CD14-positive monocyte (primary cell): Measurements from ENCODE around the gene SLC12A2. TPM values are rescaled to one million over a fixed set of nuclear protein-coding genes. Genes with fewer than 3 reads are reported as not detected.

Experiments
- DNase-seq, 3 donors: peaks; one replicate each; pipeline ENCODE4 v3.0.0-alpha.2; 2011 to 2022
- H2AFZ ChIP-seq: 2 replicates; pipeline ENCODE4 v1.6.0; 2012; ENCODE audit warnings: mild to moderate bottlenecking, low read depth, low read length, inconsistent platforms; ENCODE audit not compliant: insufficient read depth, poor library complexity, severe bottlenecking
- H3K27ac ChIP-seq, 2 donors: 1 replicate in 1 of 2; 2 replicates in 1 of 2; pipeline ENCODE4 v1.5.1; 2012 to 2013; ENCODE audit warnings: low read length in 2 of 2, control low read depth in 1 of 2, inconsistent platforms in 1 of 2, low read depth in 1 of 2, mild to moderate bottlenecking in 1 of 2
- H3K27me3 ChIP-seq, 2 donors: one replicate each; pipeline versions ENCODE4 v1.6.0 to v1.6.1; 2011 to 2013; ENCODE audit warnings: low read length in 2 of 2; ENCODE audit not compliant: control insufficient read depth in 2 of 2, insufficient read depth in 2 of 2
- H3K36me3 ChIP-seq, 2 donors: replicated peaks in 1 of 2; 1 replicate in 1 of 2; 2 replicates in 1 of 2; pipeline versions ENCODE4 v1.5.1 to v1.6.1; 2012 to 2013; ENCODE audit warnings: low read length in 2 of 2, control low read depth in 1 of 2, inconsistent platforms in 1 of 2, mild to moderate bottlenecking in 1 of 2; ENCODE audit not compliant: insufficient read depth in 2 of 2, control insufficient read depth in 1 of 2
- H3K4me1 ChIP-seq, 2 donors: 1 replicate in 1 of 2; 2 replicates in 1 of 2; pipeline versions ENCODE4 v1.5.1 to v1.6.1; 2012 to 2013; ENCODE audit warnings: low read length in 2 of 2, control low read depth in 1 of 2, inconsistent platforms in 1 of 2, mild to moderate bottlenecking in 1 of 2, moderate library complexity in 1 of 2; ENCODE audit not compliant: insufficient read depth in 2 of 2, control insufficient read depth in 1 of 2
- H3K4me2 ChIP-seq: replicated peaks from 2 replicates; pipeline ENCODE3; 2012; ENCODE audit warnings: low read length, moderate library complexity, mild to moderate bottlenecking; ENCODE audit not compliant: poor library complexity, severe bottlenecking; ENCODE audit errors: extremely low read depth
- H3K4me3 ChIP-seq, 3 experiments: fragments of 200-600 bp in 1 of 3; sonication (generic) in 1 of 3; replicated peaks in 1 of 3; 1 replicate in 2 of 3; 2 replicates in 1 of 3; pipeline ENCODE4 v1.5.1; 2011 to 2013; ENCODE audit warnings: low read length in 3 of 3, mild to moderate bottlenecking in 3 of 3, control low read depth in 2 of 3, low read depth in 2 of 3, inconsistent platforms in 1 of 3, moderate library complexity in 1 of 3
- H3K79me2 ChIP-seq: 2 replicates; pipeline ENCODE4 v1.6.0; 2012; ENCODE audit warnings: mild to moderate bottlenecking, control low read depth, inconsistent platforms, low read length, moderate library complexity; ENCODE audit not compliant: insufficient read depth
- H3K9ac ChIP-seq: 2 replicates; pipeline ENCODE4 v1.6.0; 2017; ENCODE audit warnings: low read length, mild to moderate bottlenecking; ENCODE audit not compliant: insufficient read depth, poor library complexity, severe bottlenecking
- H3K9me3 ChIP-seq, 2 donors: replicated peaks in 1 of 2; 1 replicate in 1 of 2; 2 replicates in 1 of 2; pipeline versions ENCODE4 v1.5.1 to v1.6.1; 2012 to 2013; ENCODE audit warnings: low read length in 2 of 2, control low read depth in 1 of 2; ENCODE audit not compliant: control insufficient read depth in 1 of 2, insufficient read depth in 1 of 2
- H4K20me1 ChIP-seq: 2 replicates; pipeline ENCODE4 v1.6.0; 2012; ENCODE audit warnings: mild to moderate bottlenecking, low read length, control low read depth, moderate library complexity; ENCODE audit not compliant: insufficient read depth
- H3K27ac Mint-ChIP-seq, 7 donors: one replicate each; pipeline ENCODE4 v1.8.0; 2020; ENCODE audit warnings: mild to moderate bottlenecking in 7 of 7, mixed read lengths in 7 of 7, moderate library complexity in 6 of 7, inconsistent platforms in 2 of 7
- H3K27me3 Mint-ChIP-seq, 3 donors: one replicate each; pipeline ENCODE4 v1.8.0; 2021 to 2022; ENCODE audit warnings: low read depth in 3 of 3, mild to moderate bottlenecking in 3 of 3, mixed read lengths in 3 of 3, moderate library complexity in 3 of 3, inconsistent platforms in 1 of 3
- H3K36me3 Mint-ChIP-seq, 2 donors: one replicate each; pipeline ENCODE4 v1.8.0; 2020; ENCODE audit warnings: mixed read lengths in 2 of 2, inconsistent platforms in 1 of 2, mild to moderate bottlenecking in 1 of 2
- H3K4me1 Mint-ChIP-seq: one replicate; pipeline ENCODE4 v1.8.0; 2020; ENCODE audit warnings: mild to moderate bottlenecking, mixed read lengths
- H3K4me3 Mint-ChIP-seq, 2 donors: one replicate each; pipeline ENCODE4 v1.8.0; 2020; ENCODE audit warnings: mild to moderate bottlenecking in 2 of 2, mixed read lengths in 2 of 2, moderate library complexity in 1 of 2
- H3K9me3 Mint-ChIP-seq, 7 donors: one replicate each; pipeline ENCODE4 v1.8.0; 2020 to 2022; ENCODE audit warnings: mixed read lengths in 7 of 7, mild to moderate bottlenecking in 6 of 7, moderate library complexity in 6 of 7, inconsistent platforms in 2 of 7
- CTCF ChIP-seq: fragments of 200-600 bp; IDR thresholded peaks from one replicate; pipeline ENCODE4 v1.8.0; 2022; ENCODE audit warnings: antibody characterized with exemption, mild to moderate bottlenecking
- WGBS: methylation state at CpG from one replicate; pipeline ENCODE4 v1.1.5; 2013; ENCODE audit warnings: missing lambda C conversion rate; ENCODE audit not compliant: insufficient coverage; 5-methylcytosine and 5-hydroxymethylcytosine counted together
- intact Hi-C, 2 donors: fragments of 100-400 bp; cut with micrococcal nuclease; formaldehyde crosslinking; loops; one replicate each; pipeline versions ENCODE4 v1.15.0 to v1.15.1; 2023
- polyA plus RNA-seq, 3 donors: library from polyadenylated mRNA; depleted of rRNA in 1 of 3; unstranded in 2 of 3; stranded (reverse) in 1 of 3; fragments of 300-500 nt in 2 of 3; fragments of >200 nt in 1 of 3; fragmentation: Illumina TruSeq in 2 of 3; gene quantifications; 1 replicate in 2 of 3; 2 replicates in 1 of 3; pipeline ENCODE4 v1.2.3, GENCODE V29; 2012 to 2021

Gene SLC12A2
- polyA plus RNA-seq, 3 donors = 1.0 to 1.2 (median 1.0) TPM

GRCh38 chr5:128036950-128037349 lies 46.6 kb upstream of the SLC12A2 start:
- no peaks in the 10 kb centered on the region for H4K20me1 ChIP-seq
- H3K27ac ChIP-seq = no peak overlapping the region
- H3K4me1 Mint-ChIP-seq = peaks cover 3% of the 10 kb centered on the region
- H3K9ac ChIP-seq = no peak overlapping the region
- H3K36me3 ChIP-seq = no peaks in the 10 kb centered on the region
- WGBS = 60% methylated on average over 1 of the region's 1 CpG
- peaks cover 0 to 9% (median 2%) of the 10 kb centered on the region in 7 donors for H3K9me3 Mint-ChIP-seq
- no peaks in the 10 kb centered on the region for H3K9me3 ChIP-seq
- intact Hi-C loops = no loop called here
- DNase-seq = no peak
- no peaks in the 10 kb centered on the region for H3K36me3 Mint-ChIP-seq
- peaks cover 0 to 1% (median 0%) of the 10 kb centered on the region in 3 donors for H3K27me3 Mint-ChIP-seq
- H3K27ac Mint-ChIP-seq = no peak overlapping the region
- H3K79me2 ChIP-seq = no peaks in the 10 kb centered on the region
- TF ChIP-seq CTCF = no peak
- no peaks in the 10 kb centered on the region for H3K4me1 ChIP-seq
- H3K4me2 ChIP-seq = no peak overlapping the region
- no peak overlapping the region for H2AFZ ChIP-seq
- no peak overlapping the region for H3K4me3 Mint-ChIP-seq
- H3K4me3 ChIP-seq = no peak overlapping the region
- H3K27me3 ChIP-seq = no peaks in the 10 kb centered on the region

- no peaks in the 10 kb centered on the region for H3K36me3 Mint-ChIP-seq
- H3K4me1 Mint-ChIP-seq = peaks cover 3% of the 10 kb centered on the region
- no peaks in the 10 kb centered on the region for H4K20me1 ChIP-seq
- intact Hi-C loops = no loop called here
- no peak overlapping the region for H3K27ac Mint-ChIP-seq
- H3K79me2 ChIP-seq = no peaks in the 10 kb centered on the region
- TF ChIP-seq CTCF = no peak
- H3K27me3 Mint-ChIP-seq = peaks cover 0 to 2% (median 0%) of the 10 kb centered on the region in 3 donors
- H3K4me3 Mint-ChIP-seq = no peak overlapping the region
- no peak overlapping the region for H2AFZ ChIP-seq
- H3K4me1 ChIP-seq = no peaks in the 10 kb centered on the region
- no peak overlapping the region for H3K27ac ChIP-seq
- H3K9me3 Mint-ChIP-seq = peaks cover 0 to 3% (median 0%) of the 10 kb centered on the region in 7 donors
- DNase-seq = no peak
- H3K9me3 ChIP-seq = no peaks in the 10 kb centered on the region
- no peaks in the 10 kb centered on the region for H3K27me3 ChIP-seq
- no peak overlapping the region for H3K4me2 ChIP-seq
- H3K9ac ChIP-seq = no peak overlapping the region
- H3K4me3 ChIP-seq = no peak overlapping the region
- H3K36me3 ChIP-seq = no peaks in the 10 kb centered on the region
Observed at GRCh38 chr5:128038643-128039042, 44.9 kb upstream of the SLC12A2 start.
